Endothelial cell of hepatic sinusoid (primary cell): ENCODE results near the gene ACTN2.

Experiments used
- in situ Hi-C: cut with HindIII; loops from 2 replicates; pipeline ENCODE4 v1.10.0; 2017; ENCODE audit warnings: low sequenced_read_pairs

ACTN2 gene

DNA sequence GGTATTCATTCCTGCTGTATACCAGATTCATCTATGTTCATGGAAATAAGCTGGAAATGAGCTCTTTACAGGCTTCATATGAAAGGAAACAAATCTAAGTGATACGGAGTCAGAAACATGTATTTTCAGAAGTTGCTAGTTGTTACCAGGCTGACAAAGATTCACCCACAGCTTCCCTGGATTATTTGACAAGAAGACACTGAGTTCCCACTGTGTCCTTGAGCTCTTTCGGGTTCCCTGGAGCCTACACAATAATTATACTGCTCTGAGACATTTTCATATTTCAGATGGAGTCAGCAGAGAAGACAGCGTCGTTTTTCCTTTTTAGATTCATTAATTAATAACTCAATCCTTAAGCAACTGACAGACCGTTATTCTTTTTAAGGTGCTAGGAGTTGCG lies 79.5 kb downstream of the ACTN2 start:
- in situ Hi-C loops, result no loop called here

DNA sequence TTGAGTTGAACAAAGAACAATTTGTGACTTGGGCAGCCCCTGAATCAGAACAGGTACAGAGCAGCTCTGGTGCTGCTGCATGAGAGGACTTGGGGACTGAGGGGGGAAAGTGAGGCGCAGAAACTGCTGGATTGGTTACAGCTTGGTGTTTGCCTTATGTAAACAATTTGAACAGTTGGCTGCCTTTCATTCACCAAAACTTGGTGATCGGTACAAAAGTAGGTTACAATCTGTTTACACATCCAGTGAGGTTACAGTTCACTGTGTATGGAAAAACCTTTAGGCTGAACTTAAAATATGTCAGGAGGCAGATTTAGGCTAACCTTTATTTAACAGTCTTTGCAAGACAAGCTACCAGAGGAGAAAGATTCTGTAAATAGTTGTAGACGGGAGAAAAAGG lies 80.2 kb downstream of the ACTN2 start:
- in situ Hi-C loops, result no loop called here

GRCh38 chr1:236767276-236767675 lies 81.0 kb downstream of the ACTN2 start:
- in situ Hi-C loops, result no loop called here

- in situ Hi-C loops, result no loop called here
These were observed 82.3 kb downstream of the ACTN2 start for GRCh38 chr1:236768601-236769000.

GRCh38 chr1:236773919-236774318 lies 87.6 kb downstream of the ACTN2 start:
- in situ Hi-C loops, result no loop called here

DNA sequence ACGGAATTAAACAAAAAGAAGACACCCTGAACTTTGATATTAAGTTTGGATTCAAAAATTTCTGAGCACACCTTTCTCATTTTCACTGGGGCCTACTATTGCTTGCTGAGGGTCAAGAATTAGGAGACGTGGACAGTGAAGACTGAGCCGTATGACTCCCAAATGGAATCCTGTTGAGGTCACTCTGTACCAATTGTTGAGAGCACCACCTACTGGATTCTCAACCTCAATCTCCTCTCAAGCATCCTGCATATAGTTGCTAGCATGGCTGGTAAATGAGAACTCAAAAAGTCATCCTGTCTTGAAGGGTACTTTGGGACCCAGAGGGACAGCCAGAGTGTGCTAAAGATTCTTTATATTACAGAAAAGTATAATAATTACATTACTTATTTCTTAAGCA lies 88.6 kb downstream of the ACTN2 start:
- in situ Hi-C loops, result no loop called here

DNA sequence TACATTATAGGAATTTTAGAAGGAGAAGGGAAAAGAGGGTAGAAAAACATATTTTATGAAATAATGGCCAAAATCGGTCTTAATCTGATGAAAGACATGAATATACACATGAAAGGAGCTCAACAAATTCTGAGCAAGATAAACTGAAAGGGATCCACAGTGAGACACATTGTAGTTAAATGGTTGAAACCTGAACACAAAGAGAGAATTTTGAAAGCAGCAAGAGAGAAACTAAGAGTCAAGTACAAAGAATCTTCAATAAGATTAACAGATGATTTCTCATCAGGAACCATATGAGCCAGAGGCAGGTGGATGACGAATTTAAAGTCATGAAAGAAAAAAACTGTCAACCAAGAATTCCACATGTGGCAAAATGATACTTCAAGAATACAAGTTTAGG lies 93.0 kb downstream of the ACTN2 start:
- in situ Hi-C loops, result no loop called here

- in situ Hi-C loops, result no loop called here
These were observed 99.2 kb downstream of the ACTN2 start for GRCh38 chr1:236785477-236785876.

DNA sequence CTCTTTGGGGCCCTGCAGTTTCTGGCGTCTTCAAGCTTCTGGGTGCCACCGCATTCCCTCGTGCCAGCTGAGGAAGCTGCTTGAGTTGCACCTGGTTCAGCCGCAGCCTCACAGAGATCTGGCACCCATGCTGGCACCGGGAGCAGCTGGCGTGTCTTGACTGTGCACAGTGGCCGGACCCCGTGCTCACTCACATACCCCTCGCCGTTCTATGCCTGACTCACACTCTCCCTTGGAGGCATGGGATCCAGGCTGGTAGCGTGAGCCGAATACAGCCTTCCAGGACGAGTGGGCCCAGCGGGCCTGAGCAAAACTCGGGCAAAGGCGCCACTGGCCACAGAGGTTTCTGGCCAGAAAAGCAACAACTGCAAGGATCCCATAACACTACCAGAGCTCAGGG lies 100.2 kb downstream of the ACTN2 start:
- in situ Hi-C loops, result no loop called here

- in situ Hi-C loops, result no loop called here
These were observed 108.3 kb downstream of the ACTN2 start for GRCh38 chr1:236794585-236795034.

- in situ Hi-C loops, result no loop called here
These were observed 108.9 kb downstream of the ACTN2 start, which contains the start of gene MTR for GRCh38 chr1:236795035-236795756. TSS of gene MTR (plus strand) at chr1:236795292. CDS start at chr1:236795704, 412 bp downstream.

GRCh38 chr1:236795757-236796667 lies 109.7 kb downstream of the ACTN2 start:
- in situ Hi-C loops, result no loop called here

GRCh38 chr1:236799001-236799400 lies 112.7 kb downstream of the ACTN2 start:
- in situ Hi-C loops, result no loop called here

GRCh38 chr1:236800002-236800620 lies 113.8 kb downstream of the ACTN2 start:
- in situ Hi-C loops, result no loop called here

DNA sequence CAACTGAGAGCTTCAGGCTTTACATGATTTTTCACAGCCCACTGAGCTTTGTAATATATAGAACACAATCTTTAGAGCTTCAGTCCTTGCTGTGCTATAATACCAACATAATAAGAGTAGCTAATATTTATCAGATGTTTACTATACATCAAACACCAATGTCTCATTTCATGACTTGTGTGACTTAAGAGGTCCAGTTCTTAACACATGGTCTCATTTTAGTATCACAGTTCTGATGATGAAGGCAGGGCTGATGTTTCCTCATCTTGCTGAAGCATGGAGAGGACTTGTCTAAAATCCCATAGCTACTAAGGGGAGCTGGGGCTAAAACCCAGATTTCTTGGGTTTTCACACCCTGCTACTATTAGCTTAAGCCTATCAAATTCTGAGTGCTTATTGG lies 114.3 kb downstream of the ACTN2 start:
- in situ Hi-C loops, result no loop called here

DNA sequence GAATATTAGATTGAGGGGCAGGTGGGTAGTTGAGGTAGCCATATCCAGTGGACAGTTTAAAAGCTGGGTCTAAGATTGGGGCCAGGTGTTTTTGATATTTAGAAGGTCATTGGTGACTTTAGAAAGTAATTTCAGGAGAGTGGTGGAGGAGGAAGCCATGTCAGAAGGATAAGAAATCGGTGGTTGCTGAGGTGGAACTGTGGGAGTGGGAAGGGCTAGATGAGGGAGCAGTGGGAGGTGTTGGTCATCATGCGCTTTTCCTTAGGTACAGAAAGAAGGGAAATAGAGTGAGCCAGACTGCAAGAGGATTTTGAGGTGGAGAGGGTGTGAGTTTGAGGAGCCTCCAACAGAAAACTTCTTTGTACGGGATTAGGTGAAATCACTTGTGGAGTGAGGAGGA lies 116.0 kb downstream of the ACTN2 start:
- in situ Hi-C loops, result no loop called here

DNA sequence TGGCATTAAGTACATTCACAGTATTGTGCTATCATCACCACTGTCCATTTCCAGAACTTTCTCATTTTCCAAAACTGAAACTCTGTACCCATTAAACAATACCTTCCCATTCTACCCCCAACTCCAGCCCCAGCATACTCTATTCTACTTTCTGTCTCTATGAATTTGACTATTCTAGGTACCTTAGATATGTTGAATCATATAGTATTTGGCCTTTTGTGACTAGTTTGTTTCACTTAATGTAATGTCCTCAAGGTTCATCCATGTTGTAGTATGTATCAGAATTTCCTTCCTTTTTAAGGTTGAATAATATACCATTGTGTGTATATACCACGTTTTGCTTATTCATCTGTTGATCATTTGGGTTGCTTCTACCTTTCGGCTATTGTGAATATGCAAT lies 120.3 kb downstream of the ACTN2 start:
- in situ Hi-C loops, result no loop called here

- in situ Hi-C loops, result no loop called here
These were observed 121.7 kb downstream of the ACTN2 start for GRCh38 chr1:236808005-236808404.

DNA sequence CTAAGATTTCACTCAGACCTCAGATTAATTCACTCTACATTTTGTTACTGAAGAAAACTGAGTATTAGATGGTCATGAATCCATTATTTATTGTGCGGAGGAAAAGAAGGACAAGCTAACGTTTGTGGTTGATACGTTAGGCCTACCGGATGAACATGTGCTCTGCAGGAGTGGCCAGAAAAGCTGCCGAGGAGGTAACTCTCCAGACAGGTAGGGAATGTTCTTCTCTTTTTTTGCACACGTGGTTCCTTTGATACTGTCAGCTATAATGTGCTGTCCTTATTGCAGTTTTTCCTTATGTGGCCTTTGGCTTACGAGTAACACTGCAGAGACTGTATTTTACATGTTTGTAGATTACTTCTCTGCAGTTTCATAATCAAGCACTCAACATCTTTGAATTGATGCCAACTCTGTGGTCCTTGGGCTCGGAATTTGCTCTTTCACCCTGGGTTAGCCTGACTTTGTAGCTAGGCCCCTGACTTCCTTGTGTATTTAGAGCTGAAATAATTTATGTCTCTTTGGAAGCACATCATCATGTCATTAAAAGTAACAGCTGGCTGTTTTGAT lies 122.3 kb downstream of the ACTN2 start:
- in situ Hi-C loops, result no loop called here

- in situ Hi-C loops, result no loop called here
These were observed 122.8 kb downstream of the ACTN2 start for GRCh38 chr1:236809148-236809547.

DNA sequence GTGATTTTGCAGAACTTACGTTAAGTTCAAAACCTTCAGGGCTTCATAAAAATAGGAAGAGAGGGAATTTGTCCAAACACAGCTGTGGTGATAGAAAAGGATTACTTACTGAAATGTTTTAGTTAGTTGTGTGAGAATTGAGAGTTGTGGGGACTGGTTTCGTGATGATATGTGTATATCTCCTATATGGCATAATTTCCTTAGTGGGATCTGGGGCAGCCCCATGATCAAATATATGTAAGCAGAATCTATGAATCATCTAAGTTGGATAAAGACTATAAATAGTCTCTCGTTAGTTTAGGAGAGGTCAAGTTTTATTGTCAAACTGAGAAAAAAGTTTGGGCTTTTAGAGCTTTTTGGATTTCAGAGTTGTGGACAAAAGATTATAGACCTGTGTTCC lies 123.7 kb downstream of the ACTN2 start:
- in situ Hi-C loops, result loop anchor here (5.0 kb wide), 2 partner anchors 47 to 78 kb away; no protein-coding TSS in a partner anchor
